ENCODE measurements around the gene LRMDA. TPM values are rescaled to one million over a fixed set of nuclear protein-coding genes. Genes with fewer than 3 reads are reported as not detected.

Gene LRMDA
- total RNA-seq, 1 donor from 2014 or later, result not detected

DNA sequence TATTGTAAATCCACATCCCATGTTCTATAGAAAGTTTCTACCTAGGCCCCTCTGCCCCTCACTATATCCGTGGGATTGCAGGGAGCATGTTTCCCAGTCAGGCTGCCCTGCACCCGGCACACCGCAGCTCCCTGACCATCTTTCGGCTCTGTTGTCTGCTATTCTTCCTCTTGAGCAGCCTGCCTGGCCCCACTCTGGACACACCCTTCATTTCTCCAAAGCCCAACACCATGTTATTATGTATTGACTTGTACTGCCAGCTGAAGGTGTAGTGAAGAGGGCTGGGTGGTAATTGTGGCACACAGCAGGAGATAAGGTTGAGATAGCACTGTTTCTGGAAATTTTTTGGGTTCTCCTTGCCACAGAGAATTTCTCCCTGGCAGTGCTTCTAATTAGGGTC is 9.8 kb downstream of the LRMDA start:
- peaks cover 15% of the 10 kb centered on the region for H3K9me3 Mint-ChIP-seq
- no peak overlapping the region for H3K4me3 Mint-ChIP-seq

DNA sequence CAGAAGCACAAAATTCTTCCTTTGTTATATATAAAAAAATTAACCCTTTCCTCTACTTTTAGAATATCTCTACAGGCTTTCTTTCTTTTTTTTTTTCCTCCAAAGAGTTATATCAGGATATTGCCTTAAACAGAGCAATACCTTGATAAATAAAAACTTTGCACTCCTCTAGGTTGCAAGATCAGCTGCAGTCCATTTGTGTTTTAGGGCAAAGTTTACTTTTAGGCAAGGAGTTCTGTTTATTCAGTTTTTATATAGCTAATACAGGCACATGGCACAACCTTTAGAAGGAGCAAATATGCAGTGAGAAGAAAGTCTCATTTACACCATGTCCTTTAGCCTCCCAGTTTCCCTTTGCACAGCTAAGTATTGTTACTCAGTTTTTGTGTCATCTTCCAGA is 10.3 kb downstream of the LRMDA start:
- Mint-ChIP-seq H3K27me3 (peaks cover 11% of the 10 kb centered on the region), H3K4me1 (no peaks in the 10 kb centered on the region), H3K27ac (no peak overlapping the region), H3K4me3 (no peak overlapping the region), H3K9me3 (peaks cover 19% of the 10 kb centered on the region), H3K36me3 (ENCODE audit: low read depth) (no peaks in the 10 kb centered on the region)
- TF ChIP-seq, protein P1, sequence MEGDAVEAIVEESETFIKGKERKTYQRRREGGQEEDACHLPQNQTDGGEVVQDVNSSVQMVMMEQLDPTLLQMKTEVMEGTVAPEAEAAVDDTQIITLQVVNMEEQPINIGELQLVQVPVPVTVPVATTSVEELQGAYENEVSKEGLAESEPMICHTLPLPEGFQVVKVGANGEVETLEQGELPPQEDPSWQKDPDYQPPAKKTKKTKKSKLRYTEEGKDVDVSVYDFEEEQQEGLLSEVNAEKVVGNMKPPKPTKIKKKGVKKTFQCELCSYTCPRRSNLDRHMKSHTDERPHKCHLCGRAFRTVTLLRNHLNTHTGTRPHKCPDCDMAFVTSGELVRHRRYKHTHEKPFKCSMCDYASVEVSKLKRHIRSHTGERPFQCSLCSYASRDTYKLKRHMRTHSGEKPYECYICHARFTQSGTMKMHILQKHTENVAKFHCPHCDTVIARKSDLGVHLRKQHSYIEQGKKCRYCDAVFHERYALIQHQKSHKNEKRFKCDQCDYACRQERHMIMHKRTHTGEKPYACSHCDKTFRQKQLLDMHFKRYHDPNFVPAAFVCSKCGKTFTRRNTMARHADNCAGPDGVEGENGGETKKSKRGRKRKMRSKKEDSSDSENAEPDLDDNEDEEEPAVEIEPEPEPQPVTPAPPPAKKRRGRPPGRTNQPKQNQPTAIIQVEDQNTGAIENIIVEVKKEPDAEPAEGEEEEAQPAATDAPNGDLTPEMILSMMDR (IDR thresholded peaks at IDR 0.05), result no peak
- ATAC-seq (ENCODE audit: low read depth), result no peak
- intact Hi-C loops (cut with micrococcal nuclease), result no loop called here
- CTCF ChIA-PET, result interaction anchor here (0.8 kb wide), 1 partner anchor 13 kb away, joined by 3 read pairs; no protein-coding TSS in a partner anchor
- POLR2A ChIA-PET, result no interaction called here
- no peak for DNase-seq

More for the DNA sequence above, 9.8 kb downstream of the LRMDA start:
- no peak overlapping the region for H3K27ac Mint-ChIP-seq
- TF ChIP-seq, protein P1 (IDR thresholded peaks at IDR 0.05), result no peak
- no peak for ATAC-seq (ENCODE audit: low read depth)
- CTCF ChIA-PET, result interaction anchor here (0.8 kb wide), 1 partner anchor 13 kb away, joined by 3 read pairs; no protein-coding TSS in a partner anchor
- H3K4me1 Mint-ChIP-seq, result no peaks in the 10 kb centered on the region
- no peaks in the 10 kb centered on the region for H3K36me3 Mint-ChIP-seq (ENCODE audit: low read depth)
- H3K27me3 Mint-ChIP-seq, result peaks cover 10% of the 10 kb centered on the region
- POLR2A ChIA-PET, result no interaction called here
- DNase-seq, result no peak
- intact Hi-C loops (cut with micrococcal nuclease), result no loop called here

- no peaks in the 10 kb centered on the region for H3K36me3 Mint-ChIP-seq (ENCODE audit: low read depth)
- no peak overlapping the region for H3K4me3 Mint-ChIP-seq
- H3K4me1 Mint-ChIP-seq, result no peaks in the 10 kb centered on the region
- peaks cover 13% of the 10 kb centered on the region for H3K27me3 Mint-ChIP-seq
- no peak overlapping the region for H3K27ac Mint-ChIP-seq
- ChIA-PET POLR2A (no interaction called here), CTCF (no interaction called here)
- DNase-seq (no peak), ATAC-seq (ENCODE audit: low read depth) (no peak)
- H3K9me3 Mint-ChIP-seq, result peaks cover 21% of the 10 kb centered on the region
- TF ChIP-seq, protein P1 (IDR thresholded peaks at IDR 0.05), result no peak
- intact Hi-C loops (cut with micrococcal nuclease), result no loop called here
These were observed 11.9 kb downstream of the LRMDA start for GRCh38 chr10:75443362-75443761.

- no peak for DNase-seq
- POLR2A ChIA-PET, result no interaction called here
- H3K27ac Mint-ChIP-seq, result no peak overlapping the region
- intact Hi-C loops (cut with micrococcal nuclease), result no loop called here
- H3K4me1 Mint-ChIP-seq, result no peaks in the 10 kb centered on the region
- peaks cover 11% of the 10 kb centered on the region for H3K27me3 Mint-ChIP-seq
- CTCF ChIA-PET, result no interaction called here
- H3K36me3 Mint-ChIP-seq (ENCODE audit: low read depth), result no peaks in the 10 kb centered on the region
- TF ChIP-seq, protein P1 (IDR thresholded peaks at IDR 0.05), result no peak
- ATAC-seq (ENCODE audit: low read depth), result no peak
- peaks cover 21% of the 10 kb centered on the region for H3K9me3 Mint-ChIP-seq
- H3K4me3 Mint-ChIP-seq, result no peak overlapping the region
These were observed 13.5 kb downstream of the LRMDA start for GRCh38 chr10:75444781-75445386.

GRCh38 chr10:75446508-75446907 is 15.1 kb downstream of the LRMDA start:
- intact Hi-C loops (cut with micrococcal nuclease), result loop anchor here (1.0 kb wide), 1 partner anchor 12 kb away; no protein-coding TSS in a partner anchor

More at GRCh38 chr10:75446508-75446907, 15.1 kb downstream of the LRMDA start:
- ATAC-seq (ENCODE audit: low read depth) (no peak), DNase-seq (no peak)
- ChIA-PET POLR2A (no interaction called here), CTCF (no interaction called here)
- peaks cover 21% of the 10 kb centered on the region for H3K9me3 Mint-ChIP-seq
- peaks cover 6% of the 10 kb centered on the region for H3K27me3 Mint-ChIP-seq
- H3K36me3 Mint-ChIP-seq (ENCODE audit: low read depth), result no peaks in the 10 kb centered on the region
- H3K4me3 Mint-ChIP-seq, result no peak overlapping the region
- no peaks in the 10 kb centered on the region for H3K4me1 Mint-ChIP-seq
- H3K27ac Mint-ChIP-seq, result no peak overlapping the region
- TF ChIP-seq, protein P1 (IDR thresholded peaks at IDR 0.05), result no peak

Data from activated B cell treated with CpG ODN at 0.5 μM for 24 hours (primary cell).